Hepatocyte (in vitro differentiated cells): ENCODE data around the gene HIPK3.

Experiments
- EZH2 ChIP-seq: fragments of 200-600 bp; sonication (generic); IDR thresholded peaks from 2 replicates; pipeline ENCODE4 v1.6.1; 2016; ENCODE audit warnings: antibody characterized with exemption, mild to moderate bottlenecking, borderline replicate concordance
- TF ChIP-seq, protein P1 (sequence below): fragments of 200-600 bp; sonication (generic); IDR thresholded peaks from 2 replicates; pipeline ENCODE4 v1.5.1; 2016; ENCODE audit warnings: antibody characterized with exemption, mild to moderate bottlenecking; ENCODE audit not compliant: poor library complexity

DNA sequence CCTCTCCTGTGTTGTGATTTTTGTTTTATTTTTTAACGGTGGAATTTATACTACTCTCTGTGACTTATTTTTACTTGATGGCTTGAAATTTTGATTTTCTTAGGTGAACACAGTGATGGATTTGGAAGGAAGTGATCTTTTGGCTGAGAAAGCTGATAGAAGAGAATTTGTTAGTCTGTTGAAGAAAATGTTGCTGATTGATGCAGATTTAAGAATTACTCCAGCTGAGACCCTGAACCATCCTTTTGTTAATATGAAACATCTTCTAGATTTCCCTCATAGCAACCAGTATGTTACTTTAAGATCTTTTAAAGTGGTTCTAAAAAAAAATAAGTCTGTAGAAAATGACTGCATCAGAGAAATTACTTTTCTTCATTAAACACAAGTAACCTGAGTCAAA lies 82.1 kb downstream of the HIPK3 start:
- TF ChIP-seq, protein P1, sequence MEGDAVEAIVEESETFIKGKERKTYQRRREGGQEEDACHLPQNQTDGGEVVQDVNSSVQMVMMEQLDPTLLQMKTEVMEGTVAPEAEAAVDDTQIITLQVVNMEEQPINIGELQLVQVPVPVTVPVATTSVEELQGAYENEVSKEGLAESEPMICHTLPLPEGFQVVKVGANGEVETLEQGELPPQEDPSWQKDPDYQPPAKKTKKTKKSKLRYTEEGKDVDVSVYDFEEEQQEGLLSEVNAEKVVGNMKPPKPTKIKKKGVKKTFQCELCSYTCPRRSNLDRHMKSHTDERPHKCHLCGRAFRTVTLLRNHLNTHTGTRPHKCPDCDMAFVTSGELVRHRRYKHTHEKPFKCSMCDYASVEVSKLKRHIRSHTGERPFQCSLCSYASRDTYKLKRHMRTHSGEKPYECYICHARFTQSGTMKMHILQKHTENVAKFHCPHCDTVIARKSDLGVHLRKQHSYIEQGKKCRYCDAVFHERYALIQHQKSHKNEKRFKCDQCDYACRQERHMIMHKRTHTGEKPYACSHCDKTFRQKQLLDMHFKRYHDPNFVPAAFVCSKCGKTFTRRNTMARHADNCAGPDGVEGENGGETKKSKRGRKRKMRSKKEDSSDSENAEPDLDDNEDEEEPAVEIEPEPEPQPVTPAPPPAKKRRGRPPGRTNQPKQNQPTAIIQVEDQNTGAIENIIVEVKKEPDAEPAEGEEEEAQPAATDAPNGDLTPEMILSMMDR: no peak
- TF ChIP-seq EZH2: no peak
